Measurements from ENCODE around the gene METTL9.
"Not testable (repeated sequence)": the region's sequence is repeated elsewhere in the genome, so short reads cannot be mapped to it uniquely, and the experiment has no call there.

Gene METTL9

GRCh38 chr16:21611556-21612384, 12.4 kb downstream of the METTL9 start:
- DNase-seq, result peak; percentile 16

- DNase-seq, result no peak
These were observed 14.0 kb downstream of the METTL9 start for GRCh38 chr16:21613361-21613760.

GRCh38 chr16:21613781-21614180, 14.4 kb downstream of the METTL9 start:
- DNase-seq, result no peak

- no peak for DNase-seq
These were observed 15.5 kb downstream of the METTL9 start for GRCh38 chr16:21614896-21615295.

- DNase-seq, result no peak
These were observed 18.2 kb downstream of the METTL9 start for GRCh38 chr16:21617607-21618006.

GRCh38 chr16:21618281-21618680, 18.9 kb downstream of the METTL9 start:
- no peak for DNase-seq

- DNase-seq, result no peak
These were observed 20.5 kb downstream of the METTL9 start for GRCh38 chr16:21619765-21620425.

- no peak for DNase-seq
These were observed 21.2 kb downstream of the METTL9 start for GRCh38 chr16:21620592-21620991.

- DNase-seq, result no peak
These were observed 23.2 kb downstream of the METTL9 start for GRCh38 chr16:21622545-21622944.

- DNase-seq, result no peak
These were observed 25.6 kb downstream of the METTL9 start for GRCh38 chr16:21625026-21625425.

- DNase-seq, result peak; percentile 39
These were observed 27.4 kb downstream of the METTL9 start for GRCh38 chr16:21626659-21627277.

GRCh38 chr16:21628121-21628726, 28.8 kb downstream of the METTL9 start:
- DNase-seq, result no peak

- DNase-seq, result no peak
These were observed 29.4 kb downstream of the METTL9 start for GRCh38 chr16:21628772-21629171.

GRCh38 chr16:21629616-21630539, 30.5 kb downstream of the METTL9 start:
- not testable (repeated sequence) for DNase-seq

GRCh38 chr16:21630866-21631265, 31.5 kb downstream of the METTL9 start:
- not testable (repeated sequence) for DNase-seq

- not testable (repeated sequence) for DNase-seq
These were observed 32.0 kb downstream of the METTL9 start for GRCh38 chr16:21631376-21631775.

- DNase-seq, result not testable (repeated sequence)
These were observed 32.7 kb downstream of the METTL9 start for GRCh38 chr16:21631951-21632575.

GRCh38 chr16:21634216-21634615, 34.8 kb downstream of the METTL9 start:
- no peak for DNase-seq

GRCh38 chr16:21635694-21636093, 36.3 kb downstream of the METTL9 start:
- DNase-seq, result not testable (repeated sequence)

- DNase-seq, result no peak
These were observed 37.9 kb downstream of the METTL9 start for GRCh38 chr16:21637032-21637968.
